Renal cortical epithelial cell (primary cell): ENCODE results near the gene NUP160. TPM values are rescaled to one million over a fixed set of nuclear protein-coding genes. Genes with fewer than 3 reads are reported as not detected.
A peak's percentile ranks its signal among the peaks of the same experiment; 100 is the strongest.
"Not testable (repeated sequence)": the region's sequence is repeated elsewhere in the genome, so short reads cannot be mapped to it uniquely, and the experiment has no call there.

Experiments
- DNase-seq: peaks from one replicate; pipeline ENCODE4 v3.0.0-alpha.2; 2011; ENCODE audit warnings: low read depth
- total RNA-seq: library from RNA; depleted of rRNA; stranded (reverse); fragments of >200 nt; gene quantifications from 2 replicates; pipeline ENCODE4 v1.2.3, GENCODE V29; 2014

Gene NUP160
- total RNA-seq, 1 donor from 2014 or later, result 40.7 TPM

DNA sequence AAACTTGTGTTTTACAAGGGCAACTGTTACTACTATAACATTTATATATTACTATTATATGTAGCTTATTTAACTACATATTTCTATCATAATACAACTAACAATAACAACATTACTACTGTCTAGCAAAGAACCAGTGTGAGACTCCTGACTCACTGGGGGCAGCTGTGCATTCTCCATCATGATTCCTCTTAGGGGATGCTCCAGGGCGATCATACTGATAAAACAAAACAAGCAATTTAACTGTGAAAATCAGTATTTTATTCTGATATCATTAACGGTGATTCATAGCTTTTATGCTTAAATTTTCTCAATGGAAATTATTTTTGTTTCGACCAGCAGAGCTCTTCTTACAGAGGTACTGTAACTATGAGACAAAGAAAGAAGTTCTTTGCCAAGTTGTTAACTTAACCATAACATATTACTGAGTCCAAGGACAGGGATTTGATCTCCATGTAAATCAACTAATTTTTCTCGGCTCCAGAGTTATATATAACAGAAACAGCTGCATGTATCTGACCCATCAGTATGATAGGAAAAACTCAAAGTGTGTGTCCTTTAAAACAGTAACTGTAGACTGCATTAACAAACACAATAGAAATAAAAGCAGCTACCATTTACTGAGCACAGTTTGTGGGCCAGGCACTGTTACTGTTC lies 56.2 kb downstream of the NUP160 start:
- no peak for DNase-seq

DNA sequence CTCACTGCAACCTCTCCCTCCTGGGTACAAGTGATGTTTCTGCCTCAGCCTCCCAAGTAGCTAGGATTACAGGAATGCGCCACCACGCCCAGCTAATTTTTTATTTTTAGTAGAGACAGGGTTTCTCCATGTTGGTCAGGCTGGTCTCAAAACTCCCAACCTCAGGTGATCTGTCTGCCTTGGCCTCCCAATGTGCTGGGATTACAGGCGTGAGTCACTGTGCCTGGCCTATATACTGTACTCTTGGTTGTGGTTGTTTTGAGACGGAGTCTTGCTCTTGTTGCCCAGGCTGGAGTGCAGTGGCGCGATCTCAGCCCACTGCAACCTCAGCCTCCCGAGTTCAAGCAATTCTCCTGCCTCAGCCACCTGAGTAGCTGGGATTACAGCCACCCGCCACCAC lies 58.1 kb downstream of the NUP160 start:
- not testable (repeated sequence) for DNase-seq

DNA sequence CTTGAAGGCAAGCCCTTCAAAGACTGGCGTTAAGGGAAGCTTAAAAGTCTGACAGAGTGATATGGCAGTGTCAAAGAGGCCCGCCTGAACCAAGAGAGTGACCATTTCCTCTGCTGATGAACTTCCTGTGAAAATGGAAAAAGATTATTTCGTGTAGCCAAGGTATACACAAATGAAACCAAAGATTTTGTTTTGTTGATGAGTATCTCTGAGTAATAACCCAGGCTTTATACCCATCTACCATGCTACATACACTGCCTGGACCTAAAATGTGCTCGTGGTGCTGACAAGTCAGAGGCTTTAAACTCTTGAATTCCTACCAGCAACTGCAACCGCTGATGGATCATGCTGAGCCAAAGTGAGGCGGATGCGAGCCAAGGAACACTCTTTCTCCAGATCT lies 60.0 kb downstream of the NUP160 start:
- DNase-seq, result no peak

GRCh38 chr11:47786373-47786772 lies 61.8 kb downstream of the NUP160 start:
- DNase-seq, result no peak

DNA sequence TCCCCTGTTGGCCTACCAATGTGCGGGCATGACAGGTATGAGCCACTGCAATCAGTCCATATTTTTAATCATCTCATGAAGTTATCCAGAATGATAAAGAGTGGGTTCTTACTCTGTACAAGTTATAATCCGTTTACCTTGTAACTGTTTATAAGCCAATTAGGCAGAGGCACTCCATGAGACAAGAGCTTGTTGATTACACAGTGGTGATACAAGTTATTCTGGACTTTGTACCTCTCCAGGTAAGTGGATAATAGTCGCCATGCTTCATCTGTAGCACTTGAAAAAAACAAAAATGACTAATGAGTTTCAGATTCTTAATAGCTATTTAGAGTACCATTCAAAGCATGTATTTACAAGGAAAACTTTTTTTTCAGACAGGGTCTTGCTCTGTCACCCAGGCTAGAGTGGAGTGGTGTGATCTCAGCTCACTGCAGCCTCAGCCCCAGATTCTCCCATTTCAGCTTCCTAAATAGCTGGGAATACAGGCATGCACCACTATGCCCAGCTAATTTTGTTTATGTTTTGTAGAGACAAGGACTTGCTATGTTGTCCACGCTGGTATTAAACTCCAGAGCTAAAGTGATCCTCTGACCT lies 63.3 kb downstream of the NUP160 start:
- no peak for DNase-seq

DNA sequence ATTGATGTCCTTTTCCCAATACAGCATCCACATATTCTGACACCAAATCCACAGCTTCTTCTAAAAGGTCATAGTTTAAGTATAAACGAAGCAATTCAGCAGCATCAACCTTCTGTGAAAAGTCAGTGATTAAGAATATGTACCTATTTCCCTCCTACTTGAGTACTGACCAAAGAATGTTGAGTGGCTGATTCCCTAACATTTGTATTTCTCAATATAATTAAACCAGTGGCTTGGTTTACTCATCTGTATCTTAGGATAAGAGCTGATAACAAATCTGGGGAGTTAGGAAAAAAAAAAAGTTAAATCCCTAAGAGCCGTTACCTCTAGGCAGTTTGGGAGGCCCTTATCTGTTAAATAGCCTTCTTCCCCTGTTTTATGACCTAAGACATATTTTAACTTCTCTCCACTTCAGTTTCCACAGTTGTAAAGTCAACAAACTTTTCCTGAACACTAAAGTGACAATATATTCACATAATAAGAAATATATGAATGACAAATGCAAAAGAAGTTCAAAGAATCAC lies 65.0 kb downstream of the NUP160 start:
- no peak for DNase-seq

DNA sequence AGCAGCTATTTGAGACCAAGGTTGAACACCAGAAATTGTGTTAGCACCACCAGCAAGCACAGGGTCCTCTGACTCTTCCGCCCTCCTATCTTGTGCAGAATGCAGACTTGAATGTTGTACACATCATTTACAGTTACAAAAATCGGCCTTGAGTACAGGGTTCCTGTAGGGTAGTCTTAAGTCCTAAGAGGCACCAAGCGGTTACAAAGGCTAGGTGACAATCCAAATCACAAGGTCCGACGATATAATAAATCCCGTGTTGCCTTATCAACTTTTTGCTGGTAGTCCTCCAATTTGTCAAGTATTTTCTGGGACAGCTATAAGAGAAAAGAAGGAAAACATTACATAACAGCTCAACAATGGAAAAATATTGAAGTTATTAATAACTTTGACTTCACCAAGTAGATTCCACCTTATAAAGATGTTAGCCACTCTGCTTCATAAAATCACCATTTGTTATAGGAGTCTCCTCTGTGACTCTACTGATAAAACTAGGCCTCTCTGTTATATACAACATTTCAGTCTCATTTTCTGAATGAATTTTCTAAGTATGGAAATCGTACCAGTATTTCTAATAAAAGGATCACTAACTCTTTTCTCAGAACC lies 69.2 kb downstream of the NUP160 start:
- no peak for DNase-seq

GRCh38 chr11:47775240-47775869 lies 72.8 kb downstream of the NUP160 start:
- no peak for DNase-seq

DNA sequence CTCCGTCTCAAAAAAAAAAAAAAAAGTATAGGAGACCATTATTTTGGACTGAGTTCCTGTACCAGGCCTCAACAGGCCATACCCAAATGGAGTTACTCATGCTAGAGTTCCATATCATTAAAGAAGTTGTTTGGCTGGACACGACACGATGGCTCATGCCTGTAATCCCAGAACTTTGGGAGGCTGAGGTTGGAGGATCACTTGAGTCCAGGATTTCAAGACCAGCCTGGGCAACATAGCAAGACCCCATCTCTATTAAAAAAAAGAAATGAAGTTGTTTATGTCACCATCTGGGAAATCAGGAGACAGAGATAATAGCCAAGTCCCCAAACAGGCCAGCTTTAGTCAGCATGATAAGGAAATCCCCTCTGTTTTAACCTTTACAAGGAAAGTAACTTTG lies 74.3 kb downstream of the NUP160 start:
- no peak for DNase-seq

DNA sequence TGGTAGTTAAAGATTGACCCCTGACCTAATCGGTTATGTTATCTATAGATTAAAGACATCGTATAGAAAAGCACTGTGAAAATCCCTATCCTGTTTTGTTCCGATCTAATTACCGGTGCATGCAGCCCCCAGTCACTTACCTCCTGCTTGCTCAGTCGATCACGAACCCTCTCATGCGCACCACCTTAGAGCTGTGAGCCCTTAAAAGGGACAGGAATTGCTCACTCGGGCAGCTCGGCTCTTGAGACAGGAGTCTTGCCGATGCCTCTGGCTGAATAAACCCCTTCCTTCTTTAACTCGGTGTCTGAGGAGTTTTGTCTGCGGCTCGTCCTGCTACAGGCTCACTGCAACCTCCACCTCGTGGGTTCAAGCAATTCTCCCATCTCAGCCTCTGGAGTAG lies 78.6 kb downstream of the NUP160 start:
- not testable (repeated sequence) for DNase-seq

GRCh38 chr11:47768101-47768612 lies 80.0 kb downstream of the NUP160 start:
- peak; percentile 83 for DNase-seq

DNA sequence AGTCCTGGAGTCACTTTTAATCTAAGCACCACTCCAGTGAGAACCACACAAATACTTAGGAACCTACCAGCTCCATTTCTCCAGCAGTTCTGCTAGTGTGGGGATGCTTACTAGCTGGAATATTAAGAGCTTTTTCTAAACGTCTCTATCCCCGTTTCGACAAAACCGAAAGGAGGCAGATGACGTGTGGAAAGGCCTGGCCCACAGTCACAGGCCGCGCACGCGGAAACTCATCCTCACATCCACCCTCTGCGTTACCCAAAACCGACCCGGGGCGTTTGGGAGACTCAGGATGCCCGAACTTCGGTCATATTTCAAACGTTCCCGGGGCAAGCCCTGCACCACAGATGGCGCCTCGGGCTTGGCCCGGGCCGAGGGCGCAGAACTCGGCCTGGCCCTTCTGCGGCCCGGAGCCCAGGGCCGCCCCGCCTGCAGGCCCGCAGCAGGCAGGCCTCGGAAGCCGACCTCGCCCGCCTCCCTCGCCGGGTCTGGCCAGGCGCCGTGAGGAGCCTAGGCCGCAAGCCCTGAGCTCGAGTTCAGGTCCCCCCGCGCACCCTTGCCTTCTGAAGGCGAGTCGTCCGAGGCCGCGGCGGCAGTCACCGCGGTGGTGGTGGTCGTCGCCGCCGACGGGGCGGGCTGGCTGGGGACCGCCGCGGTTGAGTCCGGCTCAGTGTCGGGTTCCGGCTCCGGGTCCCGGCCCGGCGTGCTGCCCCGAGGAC lies 81.5 kb downstream of the NUP160 start:
- peak; percentile 54 for DNase-seq

DNA sequence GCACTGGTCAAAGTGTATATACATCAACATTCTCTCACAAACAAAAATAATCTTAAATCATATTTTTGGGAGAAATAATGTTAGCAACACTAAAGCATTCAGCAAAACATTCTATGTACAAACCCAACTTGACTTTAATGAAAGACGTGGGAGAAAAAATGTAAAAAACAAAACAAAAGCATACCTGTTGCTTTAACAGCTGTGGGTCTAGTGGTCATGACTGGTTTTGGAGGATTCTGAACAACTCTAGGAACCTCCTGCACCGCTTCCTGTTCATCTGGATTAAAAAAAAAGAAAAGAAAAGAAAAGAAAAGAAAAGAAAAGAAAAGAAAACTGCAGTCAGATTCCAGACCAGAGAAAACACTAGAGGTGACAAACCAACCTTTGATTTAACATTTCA lies 83.1 kb downstream of the NUP160 start:
- no peak for DNase-seq

- not testable (repeated sequence) for DNase-seq
Observed at GRCh38 chr11:47759291-47759690, 88.9 kb downstream of the NUP160 start.

GRCh38 chr11:47756208-47756607 lies 91.9 kb downstream of the NUP160 start:
- DNase-seq, result no peak

- no peak for DNase-seq
Observed at GRCh38 chr11:47750725-47751124, 97.4 kb downstream of the NUP160 start.

- DNase-seq, result not testable (repeated sequence)
Observed at GRCh38 chr11:47742494-47742893, 105.7 kb downstream of the NUP160 start.

GRCh38 chr11:47737817-47738216 lies 110.3 kb downstream of the NUP160 start:
- DNase-seq, result not testable (repeated sequence)

- no peak for DNase-seq
Observed at GRCh38 chr11:47732271-47732670, 115.9 kb downstream of the NUP160 start.

GRCh38 chr11:47731475-47731874 lies 116.7 kb downstream of the NUP160 start:
- DNase-seq, result no peak
